Panc1 (cell line): ENCODE measurements around the gene DYNLT1. TPM values are rescaled to one million over a fixed set of nuclear protein-coding genes. Genes with fewer than 3 reads are reported as not detected.

ENCODE experiments used
- ATAC-seq: fragments of 200-7000 bp; cut with Tn5 transposase; 2 replicates; pipeline ENCODE4 v1.9.1; 2020; ENCODE audit warnings: mild to moderate bottlenecking, moderate library complexity
- BruUV-seq: library from RNA; stranded (reverse); fragments of 400-500 nt; replicated peaks from 2 replicates; lab custom pipeline; 2021; lab: Mats Ljungman, UMichigan
- CTCF ChIA-PET: fragments of 300-600 bp; sonication (Branson Sonifier 250); formaldehyde crosslinking; loops from one replicate; lab custom pipeline; 2022; ENCODE audit warnings: antibody characterized with exemption; lab: Charles Lee
- POLR2A ChIA-PET: fragments of 300-600 bp; sonication (Branson Sonifier 250); formaldehyde crosslinking; loops from one replicate; lab custom pipeline; 2022; ENCODE audit warnings: antibody characterized with exemption; lab: Charles Lee
- DNase-seq: peaks from one replicate; pipeline ENCODE4 v3.0.0-alpha.2; 2010; ENCODE audit warnings: low read depth, low spot score
- H3K27ac ChIP-seq: 2 replicates; pipeline ENCODE4 v1.5.1; 2011; ENCODE audit warnings: mild to moderate bottlenecking, low read length, inconsistent platforms
- H3K27me3 ChIP-seq: fragments of 200-500 bp; sonication (Bioruptor generic); 2 replicates; pipeline ENCODE4 v1.6.0; 2014; ENCODE audit warnings: low read length, inconsistent platforms; ENCODE audit not compliant: control insufficient read depth, insufficient read depth
- H3K36me3 ChIP-seq: fragments of 200-500 bp; sonication (Bioruptor generic); 2 replicates; pipeline ENCODE4 v1.5.1; 2014; ENCODE audit warnings: inconsistent platforms, mild to moderate bottlenecking, low read length, moderate library complexity; ENCODE audit not compliant: control insufficient read depth, insufficient read depth
- H3K4me1 ChIP-seq: 2 replicates; pipeline ENCODE4 v1.5.1; 2011; ENCODE audit warnings: inconsistent platforms, mild to moderate bottlenecking, low read length, moderate library complexity; ENCODE audit not compliant: control insufficient read depth, insufficient read depth
- H3K4me3 ChIP-seq, 2 experiments: 2 replicates each; pipeline ENCODE4 v1.5.1; 2011 to 2012; ENCODE audit warnings: low read depth in 2 of 2, low read length in 2 of 2, mild to moderate bottlenecking in 2 of 2, inconsistent platforms in 1 of 2, moderate library complexity in 1 of 2
- H3K9me3 ChIP-seq: fragments of 200-500 bp; sonication (Bioruptor generic); 2 replicates; pipeline ENCODE4 v1.5.1; 2014; ENCODE audit warnings: low read depth, mild to moderate bottlenecking, inconsistent platforms, low read length, moderate library complexity; ENCODE audit not compliant: control insufficient read depth, insufficient read depth
- CTCF ChIP-seq: fragments of 450-650 bp; IDR thresholded peaks from 2 replicates; pipeline ENCODE4 v1.5.1; 2017; ENCODE audit warnings: mild to moderate bottlenecking
- POLR2AphosphoS5 ChIP-seq: IDR thresholded peaks from 2 replicates; pipeline ENCODE4 v1.6.1; 2012; ENCODE audit warnings: mild to moderate bottlenecking, low read depth, low read length, moderate library complexity
- REST ChIP-seq, 2 experiments: IDR thresholded peaks; 2 replicates each; pipeline ENCODE4 v1.6.1; 2011 to 2012; ENCODE audit warnings: low read depth in 2 of 2, control low read depth in 1 of 2, low read length in 1 of 2, mild to moderate bottlenecking in 1 of 2, moderate library complexity in 1 of 2; ENCODE audit not compliant: insufficient read depth in 1 of 2
- SIN3A ChIP-seq: IDR thresholded peaks from 2 replicates; pipeline ENCODE4 v1.6.1; 2012; ENCODE audit warnings: low read depth, mild to moderate bottlenecking, low read length, moderate library complexity, borderline replicate concordance; ENCODE audit not compliant: insufficient read depth
- TCF7L2 ChIP-seq: IDR thresholded peaks from 2 replicates; pipeline ENCODE4 v1.6.1; 2011; ENCODE audit warnings: mild to moderate bottlenecking, low read depth, low read length, inconsistent platforms
- in situ Hi-C: cut with HindIII; loops from 2 replicates; pipeline ENCODE4 v1.10.0; 2016; ENCODE audit warnings: low sequenced_read_pairs, low pct_unique_long_range_greater_than_20kb
- intact Hi-C: fragments of 100-400 bp; cut with micrococcal nuclease; formaldehyde crosslinking; loops from one replicate; pipeline ENCODE4 v1.10.0; 2022; ENCODE audit not compliant: unreplicated experiment
- total RNA-seq: library from RNA; stranded (reverse); gene quantifications from one replicate; pipeline ENCODE4 v1.2.1, GENCODE V29; 2021; ENCODE audit not compliant: unreplicated experiment

The DYNLT1 gene
- total RNA-seq, 1 experiment from 2014 or later, result 137 TPM

- Histone ChIP-seq H3K27ac (no peak overlapping the region), H3K9me3 (no peaks in the 10 kb centered on the region), H3K36me3 (peaks cover 19% of the 10 kb centered on the region), H3K4me3 (no peak overlapping the region), H3K27me3 (no peaks in the 10 kb centered on the region), H3K4me1 (no peaks in the 10 kb centered on the region)
- in situ Hi-C loops (no loop called here), intact Hi-C loops (no loop called here)
- no TSS peak for BruUV-seq
- no peak for TF ChIP-seq CTCF
- TF ChIP-seq SIN3A, result no peak
- TF ChIP-seq REST (IDR thresholded peaks at IDR 0.05; ENCODE audit: insufficient read depth in 1 of 2, low read depth in 2 of 2, low read length in 1 of 2), result no peak
- no peak for TF ChIP-seq TCF7L2
- no peak for TF ChIP-seq POLR2AphosphoS5
- DNase-seq, result no peak
- ChIA-PET POLR2A (no interaction called here), CTCF (interaction anchor here (0.6 kb wide), 1 partner anchor 417 kb away, joined by 10 read pairs; no protein-coding TSS in a partner anchor)
- ATAC-seq, result 0 out of 2 replicates have a peak, but pooled peaks have one; percentile 35
These were observed 13.5 kb downstream of the DYNLT1 start for GRCh38 chr6:158630938-158631616.

- ATAC-seq, result no peak
These were observed 14.9 kb downstream of the DYNLT1 start for GRCh38 chr6:158629367-158630221.

More at GRCh38 chr6:158629367-158630221, 14.9 kb downstream of the DYNLT1 start:
- no peak for DNase-seq
- Histone ChIP-seq H3K4me3 (no peak overlapping the region), H3K27me3 (no peaks in the 10 kb centered on the region), H3K27ac (no peak overlapping the region), H3K36me3 (peaks cover 12% of the 10 kb centered on the region), H3K9me3 (no peaks in the 10 kb centered on the region), H3K4me1 (no peaks in the 10 kb centered on the region)
- in situ Hi-C loops (no loop called here), intact Hi-C loops (no loop called here)
- POLR2A ChIA-PET, result no interaction called here
- no peak for TF ChIP-seq REST (IDR thresholded peaks at IDR 0.05; ENCODE audit: insufficient read depth in 1 of 2, low read depth in 2 of 2, low read length in 1 of 2)
- TF ChIP-seq SIN3A, result no peak
- TF ChIP-seq CTCF, result no peak
- no peak for TF ChIP-seq POLR2AphosphoS5
- no peak for TF ChIP-seq TCF7L2
- CTCF ChIA-PET, result interaction anchor here (0.6 kb wide), 1 partner anchor 48 kb away, joined by 3 read pairs; no protein-coding TSS in a partner anchor
- no TSS peak for BruUV-seq
